Endothelial cell of umbilical vein (primary cell): ENCODE results near the gene GLIPR1L1. TPM values are rescaled to one million over a fixed set of nuclear protein-coding genes. Genes with fewer than 3 reads are reported as not detected.

Experiments used
- BruUV-seq: library from RNA; stranded (reverse); fragments of 400-500 nt; replicated peaks from 2 replicates; lab custom pipeline; 2021; lab: Mats Ljungman, UMichigan
- CTCF ChIA-PET: fragments of 300-600, 350-600 bp; sonication (Branson Sonifier 250); formaldehyde crosslinking; loops from one replicate; lab custom pipeline; 2021; ENCODE audit warnings: antibody characterized with exemption, inconsistent platforms; lab: Charles Lee
- POLR2A ChIA-PET: fragments of 300-600, 350-600 bp; sonication (Branson Sonifier 250); formaldehyde crosslinking; loops from one replicate; lab custom pipeline; 2021; ENCODE audit warnings: antibody characterized with exemption, inconsistent platforms; lab: Charles Lee
- DNase-seq: peaks from one replicate; pipeline ENCODE4 v3.0.0-alpha.2; 2011; ENCODE audit warnings: low read depth, low spot score
- FAIRE-seq: peaks from 2 replicates; lab custom pipeline; 2011; peaks lifted over from hg19 to GRCh38; lab: Jason Lieb, UNC
- H2AFZ ChIP-seq: 2 replicates; pipeline ENCODE4 v1.6.0; 2012; ENCODE audit warnings: low read depth, low read length, control low read depth, inconsistent platforms
- H3K27ac ChIP-seq: 2 replicates; pipeline ENCODE4 v1.5.1; 2011; ENCODE audit warnings: low read depth, mild to moderate bottlenecking, control low read depth, low read length, moderate library complexity; ENCODE audit not compliant: insufficient read depth
- H3K27me3 ChIP-seq, 2 experiments: 2 replicates each; pipeline versions ENCODE4 v1.6.0 to v1.6.1; 2011; ENCODE audit warnings: low read length in 2 of 2, mixed read lengths in 1 of 2; ENCODE audit not compliant: control insufficient read depth in 2 of 2, insufficient read depth in 2 of 2
- H3K36me3 ChIP-seq, 2 experiments: 2 replicates in 1 of 2; 3 replicates in 1 of 2; pipeline ENCODE4 v1.5.1; 2011; ENCODE audit warnings: low read length in 2 of 2, mild to moderate bottlenecking in 1 of 2, moderate library complexity in 1 of 2; ENCODE audit not compliant: control insufficient read depth in 2 of 2, insufficient read depth in 2 of 2; ENCODE audit errors: extremely low read depth in 1 of 2
- H3K4me1 ChIP-seq: 3 replicates; pipeline ENCODE4 v1.5.1; 2011; ENCODE audit warnings: mild to moderate bottlenecking, low read length; ENCODE audit not compliant: control insufficient read depth, insufficient read depth; ENCODE audit errors: extremely low read depth
- H3K4me2 ChIP-seq: 2 replicates; pipeline ENCODE4 v1.6.1; 2011; ENCODE audit warnings: low read length, control low read depth, mixed read lengths; ENCODE audit not compliant: insufficient read depth
- H3K4me3 ChIP-seq, 3 experiments: fragments of 200-600 bp in 1 of 3; sonication (generic), shearing (Covaris generic) in 1 of 3; replicated peaks in 1 of 3; 2 replicates each; pipeline ENCODE4 v1.5.1; 2011 to 2016; ENCODE audit warnings: control low read depth in 3 of 3, low read length in 3 of 3, mild to moderate bottlenecking in 2 of 3, inconsistent platforms in 1 of 3, low read depth in 1 of 3, moderate library complexity in 1 of 3; ENCODE audit not compliant: insufficient read depth in 1 of 3
- H3K79me2 ChIP-seq: 2 replicates; pipeline ENCODE4 v1.6.0; 2012; ENCODE audit warnings: low read length, inconsistent platforms; ENCODE audit not compliant: control insufficient read depth, insufficient read depth
- H3K9ac ChIP-seq: replicated peaks from 2 replicates; pipeline ENCODE3; 2011; ENCODE audit warnings: low read length, control low read depth; ENCODE audit not compliant: insufficient read depth; ENCODE audit errors: extremely low read depth
- H3K9me1 ChIP-seq: replicated peaks from 3 replicates; pipeline ENCODE4 v1.6.0; 2011; ENCODE audit warnings: mild to moderate bottlenecking, low read length; ENCODE audit not compliant: control insufficient read depth, insufficient read depth; ENCODE audit errors: extremely low read depth
- H3K9me3 ChIP-seq: replicated peaks from 2 replicates; pipeline ENCODE4 v1.5.1; 2012; ENCODE audit warnings: low read length, inconsistent platforms; ENCODE audit not compliant: control insufficient read depth, insufficient read depth
- H4K20me1 ChIP-seq: replicated peaks from 2 replicates; pipeline ENCODE3; 2011; ENCODE audit warnings: mild to moderate bottlenecking, low read length; ENCODE audit not compliant: control insufficient read depth, insufficient read depth; ENCODE audit errors: extremely low read depth
- CTCF ChIP-seq, 2 donors: IDR thresholded peaks; 1 replicate in 1 of 2; 2 replicates in 1 of 2; pipeline ENCODE4 v1.5.1; 2011; ENCODE audit warnings: low read length in 2 of 2, mild to moderate bottlenecking in 2 of 2, moderate library complexity in 2 of 2, control low read depth in 1 of 2, inconsistent platforms in 1 of 2, low read depth in 1 of 2; ENCODE audit not compliant: insufficient read depth in 1 of 2; ENCODE audit errors: extremely low read depth in 1 of 2
- FOS ChIP-seq: IDR thresholded peaks from 2 replicates; pipeline ENCODE4 v1.6.1; 2011; ENCODE audit warnings: mild to moderate bottlenecking, low read length, moderate library complexity, borderline replicate concordance; ENCODE audit not compliant: insufficient read depth
- GATA2 ChIP-seq: IDR thresholded peaks from 2 replicates; pipeline ENCODE4 v1.7.0; 2011; ENCODE audit warnings: low read depth, mild to moderate bottlenecking, moderate library complexity, mixed read lengths, low read length; ENCODE audit not compliant: insufficient read length, insufficient read depth
- JUN ChIP-seq: IDR thresholded peaks from 2 replicates; pipeline ENCODE4 v1.6.1; 2011; ENCODE audit warnings: borderline replicate concordance, low read depth; ENCODE audit not compliant: insufficient read length, insufficient read depth
- MAX ChIP-seq: IDR thresholded peaks from 2 replicates; pipeline ENCODE4 v1.6.1; 2011; ENCODE audit not compliant: insufficient read depth, insufficient read length
- MYC ChIP-seq: IDR thresholded peaks from one replicate; pipeline ENCODE4 v1.6.1; 2011; ENCODE audit warnings: mild to moderate bottlenecking, low read depth, low read length
- POLR2A ChIP-seq: IDR thresholded peaks from 2 replicates; pipeline ENCODE4 v1.6.1; 2012; ENCODE audit warnings: low read depth, mild to moderate bottlenecking, control low read depth, low read length
- dilution Hi-C: fragments of 300-500 bp; cut with MboI; formaldehyde crosslinking; loops from one replicate; pipeline ENCODE4 v1.15.0; 2019; ENCODE audit warnings: low sequenced_read_pairs; ENCODE audit not compliant: extremely low pct_ligation_motif_present
- intact Hi-C: fragments of 100-400 bp; cut with micrococcal nuclease; formaldehyde crosslinking; loops from one replicate; pipeline ENCODE4 v1.10.0; 2022
- polyA plus RNA-seq, 4 experiments: library from polyadenylated mRNA; depleted of rRNA in 3 of 4; stranded (reverse) in 3 of 4; unstranded in 1 of 4; fragments of >200 nt; gene quantifications; 2 replicates each; pipeline versions ENCODE4 v1.2.1 to v1.2.3, GENCODE V29; 2011 to 2012; ENCODE audit warnings: missing spikeins in 1 of 4
- total RNA-seq: library from RNA; stranded (reverse); gene quantifications from 2 replicates; pipeline ENCODE4 v1.2.3, GENCODE V29; 2021

GLIPR1L1 gene
- total and polyA plus RNA-seq, 2 donors (not counting 3 experiments of a cell fraction or from before 2014, with no cell fraction given), result not detected

- FAIRE-seq, result no peak
These were observed 26.9 kb downstream of the GLIPR1L1 start for GRCh38 chr12:75361408-75361807.

GRCh38 chr12:75364919-75365318, 30.4 kb downstream of the GLIPR1L1 start:
- Histone ChIP-seq H3K4me1 (peaks cover 3% of the 10 kb centered on the region), H3K36me3 (no peaks in the 10 kb centered on the region), H3K27ac (no peak overlapping the region), H4K20me1 (no peaks in the 10 kb centered on the region), H3K9ac (no peak overlapping the region), H3K9me3 (no peaks in the 10 kb centered on the region), H3K79me2 (no peaks in the 10 kb centered on the region), H3K9me1 (no peaks in the 10 kb centered on the region), H3K4me3 (no peak overlapping the region), H3K4me2 (no peak overlapping the region), H2AFZ (no peak overlapping the region), H3K27me3 (no peaks in the 10 kb centered on the region)
- no peak for TF ChIP-seq FOS
- no peak for TF ChIP-seq MYC
- TF ChIP-seq CTCF (IDR thresholded peaks at IDR 0.05; ENCODE audit: extremely low read depth in 1 of 2, insufficient read depth in 1 of 2, low read depth in 1 of 2, low read length in 2 of 2), result no peak
- no peak for TF ChIP-seq GATA2
- TF ChIP-seq MAX, result no peak
- TF ChIP-seq JUN, result no peak
- TF ChIP-seq POLR2A, result no peak
- POLR2A ChIA-PET, result no interaction called here
- DNase-seq, result no peak
- CTCF ChIA-PET, result no interaction called here
- dilution Hi-C loops (no loop called here), intact Hi-C loops (no loop called here)
- FAIRE-seq, result no peak
- BruUV-seq, result no TSS peak

More at GRCh38 chr12:75361408-75361807, 26.9 kb downstream of the GLIPR1L1 start:
- no peak overlapping the region for H3K9ac ChIP-seq
- intact Hi-C loops, result no loop called here
- H3K4me1 ChIP-seq, result no peaks in the 10 kb centered on the region
- no peak overlapping the region for H3K4me2 ChIP-seq
- no peak overlapping the region for H2AFZ ChIP-seq
- no TSS peak for BruUV-seq
- POLR2A ChIA-PET, result no interaction called here
- dilution Hi-C loops, result no loop called here
- H3K79me2 ChIP-seq, result no peaks in the 10 kb centered on the region
- H4K20me1 ChIP-seq, result no peaks in the 10 kb centered on the region
- no peaks in the 10 kb centered on the region for H3K9me1 ChIP-seq
- H3K36me3 ChIP-seq, result no peaks in the 10 kb centered on the region
- no peak overlapping the region for H3K27ac ChIP-seq
- no peaks in the 10 kb centered on the region for H3K9me3 ChIP-seq
- no peaks in the 10 kb centered on the region for H3K27me3 ChIP-seq
- no peak for DNase-seq
- TF ChIP-seq POLR2A, result no peak
- CTCF ChIA-PET, result no interaction called here
- H3K4me3 ChIP-seq, result no peak overlapping the region
